Suprapubic skin (tissue), 3 donors: ENCODE results near the gene TAS1R1.

Experiments
- EP300 ChIP-seq: sonication (generic); formaldehyde crosslinking; IDR thresholded peaks from one replicate; pipeline ENCODE4 v1.6.1; 2017; ENCODE audit warnings: antibody characterized with exemption
- TF ChIP-seq, protein P1 (sequence below), 2 donors: fragments of 200-600 bp in 1 of 2; fragments of 450-650 bp in 1 of 2; sonication (generic) in 1 of 2; IDR thresholded peaks; one replicate each; pipeline ENCODE4 v1.5.1; 2016 to 2019; ENCODE audit warnings: antibody characterized with exemption in 2 of 2, mild to moderate bottlenecking in 1 of 2, moderate library complexity in 1 of 2

DNA sequence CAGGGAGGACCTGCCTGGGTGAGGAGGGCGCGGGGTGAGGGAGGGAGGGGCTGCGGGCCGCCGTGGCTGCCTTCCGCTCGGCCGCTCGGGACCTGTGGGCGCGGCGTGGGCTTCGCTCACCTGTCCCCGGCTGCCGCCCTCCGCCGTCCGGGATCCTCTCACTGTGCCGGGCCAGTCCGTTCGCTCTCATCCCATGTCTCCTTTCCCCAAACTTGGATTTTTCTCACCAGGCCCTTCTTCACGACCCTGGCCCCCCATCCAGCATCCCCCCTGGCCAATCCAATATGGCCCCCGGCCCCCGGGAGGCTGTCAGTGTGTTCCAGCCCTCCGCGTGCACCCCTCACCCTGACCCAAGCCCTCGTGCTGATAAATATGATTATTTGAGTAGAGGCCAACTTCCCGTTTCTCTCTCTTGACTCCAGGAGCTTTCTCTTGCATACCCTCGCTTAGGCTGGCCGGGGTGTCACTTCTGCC is 25.0 kb downstream of the TAS1R1 start:
- TF ChIP-seq EP300: no peak
- TF ChIP-seq, protein P1, sequence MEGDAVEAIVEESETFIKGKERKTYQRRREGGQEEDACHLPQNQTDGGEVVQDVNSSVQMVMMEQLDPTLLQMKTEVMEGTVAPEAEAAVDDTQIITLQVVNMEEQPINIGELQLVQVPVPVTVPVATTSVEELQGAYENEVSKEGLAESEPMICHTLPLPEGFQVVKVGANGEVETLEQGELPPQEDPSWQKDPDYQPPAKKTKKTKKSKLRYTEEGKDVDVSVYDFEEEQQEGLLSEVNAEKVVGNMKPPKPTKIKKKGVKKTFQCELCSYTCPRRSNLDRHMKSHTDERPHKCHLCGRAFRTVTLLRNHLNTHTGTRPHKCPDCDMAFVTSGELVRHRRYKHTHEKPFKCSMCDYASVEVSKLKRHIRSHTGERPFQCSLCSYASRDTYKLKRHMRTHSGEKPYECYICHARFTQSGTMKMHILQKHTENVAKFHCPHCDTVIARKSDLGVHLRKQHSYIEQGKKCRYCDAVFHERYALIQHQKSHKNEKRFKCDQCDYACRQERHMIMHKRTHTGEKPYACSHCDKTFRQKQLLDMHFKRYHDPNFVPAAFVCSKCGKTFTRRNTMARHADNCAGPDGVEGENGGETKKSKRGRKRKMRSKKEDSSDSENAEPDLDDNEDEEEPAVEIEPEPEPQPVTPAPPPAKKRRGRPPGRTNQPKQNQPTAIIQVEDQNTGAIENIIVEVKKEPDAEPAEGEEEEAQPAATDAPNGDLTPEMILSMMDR (IDR thresholded peaks at IDR 0.05): no peak
